HepG2 (cell line): ENCODE results near the gene GJC1. TPM values are rescaled to one million over a fixed set of nuclear protein-coding genes. Genes with fewer than 3 reads are reported as not detected.

Experiments used
- ATAC-seq: fragments of 200-7000 bp; cut with Tn5 transposase; 3 replicates; pipeline ENCODE4 v1.9.1; 2020; ENCODE audit warnings: mild to moderate bottlenecking, moderate library complexity
- BruUV-seq: library from RNA; stranded (reverse); fragments of 400-500 nt; replicated peaks from 2 replicates; lab custom pipeline; 2021; lab: Mats Ljungman, UMichigan
- CTCF ChIA-PET: fragments of 300-600 bp; formaldehyde crosslinking; extraction: SDS; loops from one replicate; lab custom pipeline; 2021; ENCODE audit warnings: low total read pairs, inconsistent platforms, low intra/inter-chr PET ratio; lab: Yijun Ruan, JAX
- POLR2A ChIA-PET: fragments of 350-600 bp; sonication (Branson Sonifier 250); formaldehyde crosslinking; loops from one replicate; lab custom pipeline; 2020; ENCODE audit warnings: antibody characterized with exemption, inconsistent platforms; lab: Yijun Ruan, JAX
- DNase-seq: peaks from one replicate; pipeline ENCODE4 v3.0.0-alpha.2; 2015; ENCODE audit warnings: low spot score
- FAIRE-seq: peaks from 3 replicates; lab custom pipeline; 2011; peaks lifted over from hg19 to GRCh38; lab: Jason Lieb, UNC
- H2AFZ ChIP-seq: one replicate; pipeline ENCODE4 v1.6.1; 2011; ENCODE audit warnings: low read length, inconsistent platforms
- H3K27ac ChIP-seq: fragments of 300-600 bp; 3 replicates; pipeline ENCODE4 v1.8.0; 2011; ENCODE audit warnings: mixed run types, mild to moderate bottlenecking, mixed read lengths, low read length, inconsistent platforms; ENCODE audit not compliant: insufficient read depth; ENCODE audit errors: extremely low read length
- H3K27me3 ChIP-seq, 2 experiments: fragments of 200-600 bp in 1 of 2; 2 replicates in 1 of 2; 3 replicates in 1 of 2; pipeline versions ENCODE4 v1.6.0 to v1.8.0; 2011; ENCODE audit warnings: low read length in 2 of 2, mild to moderate bottlenecking in 2 of 2, moderate library complexity in 2 of 2, inconsistent platforms in 1 of 2; ENCODE audit not compliant: insufficient read depth in 2 of 2, control insufficient read depth in 1 of 2
- H3K36me3 ChIP-seq, 2 experiments: fragments of 200-600 bp in 1 of 2; replicated peaks in 1 of 2; 2 replicates in 1 of 2; 3 replicates in 1 of 2; pipeline versions ENCODE4 v1.5.1 to v1.8.0; 2011; ENCODE audit warnings: low read length in 2 of 2, inconsistent platforms in 1 of 2; ENCODE audit not compliant: insufficient read depth in 2 of 2, control insufficient read depth in 1 of 2
- H3K4me1 ChIP-seq: 2 replicates; pipeline ENCODE4 v1.5.1; 2012; ENCODE audit warnings: low read length, inconsistent platforms; ENCODE audit not compliant: insufficient read depth
- H3K4me2 ChIP-seq: 2 replicates; pipeline ENCODE4 v1.6.0; 2011; ENCODE audit warnings: low read depth, low read length, inconsistent platforms
- H3K4me3 ChIP-seq, 3 experiments: fragments of 200-600 bp in 1 of 3; sonication (generic), shearing (Covaris generic) in 1 of 3; replicated peaks in 1 of 3; 2 replicates each; pipeline ENCODE4 v1.5.1; 2011 to 2016; ENCODE audit warnings: low read length in 3 of 3, inconsistent platforms in 2 of 3, low read depth in 2 of 3, mild to moderate bottlenecking in 2 of 3, control low read depth in 1 of 3, mixed read lengths in 1 of 3; ENCODE audit not compliant: insufficient read depth in 1 of 3
- H3K79me2 ChIP-seq: one replicate; pipeline ENCODE4 v1.6.1; 2011; ENCODE audit warnings: low read length, inconsistent platforms; ENCODE audit not compliant: insufficient read depth
- H3K9ac ChIP-seq: 2 replicates; pipeline ENCODE4 v1.6.0; 2011; ENCODE audit warnings: mild to moderate bottlenecking, low read depth, low read length, inconsistent platforms; ENCODE audit not compliant: insufficient read depth
- H3K9me3 ChIP-seq: 2 replicates; pipeline ENCODE4 v1.5.1; 2012; ENCODE audit warnings: mild to moderate bottlenecking, low read length
- H4K20me1 ChIP-seq: 2 replicates; pipeline ENCODE4 v1.6.0; 2011; ENCODE audit warnings: inconsistent platforms, mild to moderate bottlenecking, low read length, moderate library complexity; ENCODE audit not compliant: insufficient read depth
- GPN1 ChIP-seq: sonication (generic); formaldehyde crosslinking; IDR thresholded peaks from 2 replicates; pipeline ENCODE4 v1.5.1; 2020; ENCODE audit warnings: missing genetic modification reagents, borderline replicate concordance
- HNRNPLL ChIP-seq: fragments of 200-400 bp; formaldehyde crosslinking; IDR thresholded peaks from 2 replicates; pipeline ENCODE4 v1.6.1; 2017; ENCODE audit warnings: mild to moderate bottlenecking, low read depth, low read length; ENCODE audit not compliant: poor library complexity, severe bottlenecking
- MEIS2 ChIP-seq: sonication (generic); formaldehyde crosslinking; IDR thresholded peaks from 2 replicates; pipeline ENCODE4 v1.9.0; 2021; ENCODE audit warnings: mild to moderate bottlenecking, missing genetic modification reagents
- PAX8 ChIP-seq: sonication (generic); formaldehyde crosslinking; IDR thresholded peaks from 2 replicates; pipeline ENCODE4 v1.8.0; 2022; ENCODE audit warnings: mild to moderate bottlenecking, missing genetic modification reagents, borderline replicate concordance
- PCBP1 ChIP-seq: fragments of 200-400 bp; formaldehyde crosslinking; IDR thresholded peaks from 2 replicates; pipeline ENCODE4 v1.6.1; 2017; ENCODE audit warnings: mild to moderate bottlenecking, low read depth, low read length, borderline replicate concordance
- RXRA ChIP-seq: sonication (generic); formaldehyde crosslinking; IDR thresholded peaks from 2 replicates; pipeline ENCODE4 v1.5.1; 2020; ENCODE audit warnings: missing genetic modification reagents
- SALL1 ChIP-seq: sonication (generic); formaldehyde crosslinking; IDR thresholded peaks from 2 replicates; pipeline ENCODE4 v1.8.0; 2022; ENCODE audit warnings: mild to moderate bottlenecking, missing genetic modification reagents
- ZFP90 ChIP-seq: sonication (generic); formaldehyde crosslinking; IDR thresholded peaks from 2 replicates; pipeline ENCODE4 v1.8.0; 2022; ENCODE audit warnings: missing genetic modification reagents, mild to moderate bottlenecking, inconsistent platforms, borderline replicate concordance
- ZNF777 ChIP-seq: sonication (generic); formaldehyde crosslinking; IDR thresholded peaks from 2 replicates; pipeline ENCODE4 v1.4.0; 2020; ENCODE audit warnings: missing genetic modification reagents
- ZSCAN30 ChIP-seq: sonication (generic); formaldehyde crosslinking; IDR thresholded peaks from 2 replicates; pipeline ENCODE4 v1.5.0; 2020; ENCODE audit warnings: mild to moderate bottlenecking, missing genetic modification reagents
- ZUFSP ChIP-seq: sonication (generic); formaldehyde crosslinking; IDR thresholded peaks from 2 replicates; pipeline ENCODE4 v1.9.0; 2021; ENCODE audit warnings: missing genetic modification reagents, mild to moderate bottlenecking, borderline replicate concordance
- WGBS: methylation state at CpG from one replicate; pipeline ENCODE4 v1.1.6; 2017; ENCODE audit warnings: low lambda C conversion rate; 5-methylcytosine and 5-hydroxymethylcytosine counted together
- in situ Hi-C: cut with HindIII; loops from 2 replicates; pipeline ENCODE4 v1.10.0; 2017; ENCODE audit warnings: low pct_unique_long_range_greater_than_20kb; ENCODE audit not compliant: extremely low pct_ligation_motif_present
- intact Hi-C: fragments of 100-400 bp; cut with micrococcal nuclease; formaldehyde crosslinking; loops from one replicate; pipeline ENCODE4 v1.10.0; 2022; ENCODE audit not compliant: unreplicated experiment
- polyA plus RNA-seq, 8 experiments: library from polyadenylated mRNA; depleted of rRNA in 3 of 8; stranded (reverse) in 7 of 8; unstranded in 1 of 8; fragments of >200 nt; fragmentation: Illumina TruSeq in 4 of 8; extraction: Trizol in 4 of 8; gene quantifications; 2 replicates each; pipeline versions ENCODE4 v1.2.1 to v1.2.3, GENCODE V29; 2011 to 2016; ENCODE audit warnings: low read depth in 4 of 8, missing spikeins in 1 of 8, mixed read lengths in 1 of 8; ENCODE audit not compliant: insufficient read depth in 1 of 8
- total RNA-seq, 5 experiments: library from RNA; depleted of rRNA; stranded (reverse); fragments of >200 nt; fragmentation: Illumina TruSeq; extraction: Trizol; gene quantifications; 2 replicates each; pipeline ENCODE4 v1.2.3, GENCODE V29; 2016; ENCODE audit warnings: low read depth in 1 of 5
- TF ChIP-seq, protein P1 (sequence below): sonication (generic); formaldehyde crosslinking; IDR thresholded peaks from 2 replicates; pipeline ENCODE4 v1.5.1; 2020; ENCODE audit warnings: mild to moderate bottlenecking, missing genetic modification reagents, moderate library complexity

Gene GJC1
- total and polyA plus RNA-seq, 2 of the 13 experiments (the other 11 are each of a cell fraction or from before 2014, with no cell fraction given), result 1.7 TPM

DNA sequence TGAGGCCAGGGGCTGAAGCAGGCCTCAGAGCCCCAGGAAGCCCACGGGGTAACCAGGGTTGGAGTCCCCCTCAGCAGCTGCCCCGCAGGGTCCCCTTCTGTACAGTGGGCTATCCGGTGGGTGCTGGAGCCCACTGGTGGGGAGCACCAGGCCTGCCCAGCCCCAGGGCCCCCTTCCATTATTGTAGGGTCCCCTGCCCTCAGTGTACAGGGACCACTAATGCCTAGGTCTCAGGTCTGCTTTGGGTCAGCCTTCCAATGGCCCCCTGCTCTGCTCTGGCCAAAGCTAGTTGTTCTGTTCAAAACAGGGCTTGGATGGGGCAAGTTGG, 70.2 kb downstream of the GJC1 start (continued):
- no peak for TF ChIP-seq PAX8

DNA sequence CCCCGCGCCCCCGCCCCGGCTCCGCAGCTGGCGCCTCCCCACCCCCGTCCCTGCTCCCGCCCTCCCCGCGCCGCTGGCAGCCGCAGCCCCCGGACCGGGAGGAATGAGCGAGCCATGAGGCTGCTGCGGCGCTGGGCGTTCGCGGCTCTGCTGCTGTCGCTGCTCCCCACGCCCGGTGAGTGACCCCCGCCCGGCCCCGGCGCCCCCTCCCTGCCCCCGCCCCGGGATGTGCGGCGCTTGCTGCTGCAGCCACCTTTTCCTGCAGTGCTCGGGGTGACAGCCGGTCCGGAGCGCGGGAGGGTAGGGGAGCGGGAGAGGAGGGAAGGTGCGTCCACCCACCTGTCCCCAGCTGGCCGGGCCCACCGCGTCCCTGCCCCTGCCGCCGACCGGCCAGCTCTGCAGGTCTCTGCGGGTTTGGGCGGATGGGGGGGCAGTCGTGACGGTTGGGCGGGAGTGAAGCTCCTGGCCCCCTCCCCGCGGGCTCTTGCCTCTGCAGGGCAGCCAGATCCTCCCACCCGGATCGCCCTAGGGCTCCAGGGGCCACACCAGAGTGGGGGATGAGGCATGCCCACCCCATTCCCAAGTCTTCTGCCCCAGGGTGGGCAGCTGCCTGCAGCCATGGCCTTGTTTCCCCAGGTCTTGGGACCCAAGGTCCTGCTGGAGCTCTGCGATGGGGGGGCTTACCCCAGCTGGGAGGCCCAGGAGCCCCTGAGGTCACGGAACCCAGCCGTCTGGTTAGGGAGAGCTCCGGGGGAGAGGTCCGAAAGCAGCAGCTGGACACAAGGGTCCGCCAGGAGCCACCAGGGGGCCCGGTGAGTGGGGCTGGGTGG, 70.8 kb downstream of the GJC1 start:
- ChIA-PET CTCF (no interaction called here), POLR2A (no interaction called here)
- Histone ChIP-seq H3K27me3 (peaks cover 21 to 51% of the 10 kb centered on the region in 2 experiments), H3K9me3 (no peaks in the 10 kb centered on the region), H3K4me2 (peak overlapping the region; percentile 80), H3K9ac (no peak overlapping the region), H3K4me3 (peak overlapping the region; percentile 37 to 74 (median 59)), H4K20me1 (no peaks in the 10 kb centered on the region), H2AFZ (no peak overlapping the region), H3K36me3 (no peaks in the 10 kb centered on the region), H3K27ac (no peak overlapping the region), H3K79me2 (no peaks in the 10 kb centered on the region), H3K4me1 (peaks cover 18% of the 10 kb centered on the region)
- ATAC-seq (peak; percentile 58), DNase-seq (no peak), FAIRE-seq (no peak)
- no TSS peak for BruUV-seq
- in situ Hi-C loops (no loop called here), intact Hi-C loops (no loop called here)
- 10% methylated on average over 19 of the region's 60 CpGs for WGBS
- TF ChIP-seq SALL1 (CRISPR knock-in tag), result peak; percentile 11; the same call in 1 of the 2 replicates
- TF ChIP-seq HNRNPLL, result peak; percentile 31
- 0 out of 2 replicates have a peak, but pooled peaks have one; percentile 52 for TF ChIP-seq MEIS2 (CRISPR knock-in tag)
- no peak for TF ChIP-seq ZUFSP
- peak; percentile 48; the same call in 1 of the 2 replicates for TF ChIP-seq ZFP90 (CRISPR knock-in tag)
- TF ChIP-seq GPN1 (CRISPR knock-in tag), result no peak
- 0 out of 2 replicates have a peak, but pooled peaks have one; percentile 75 for TF ChIP-seq PCBP1
- TF ChIP-seq ZSCAN30 (CRISPR knock-in tag), result no peak
- TF ChIP-seq ZNF777 (CRISPR knock-in tag), result peak; percentile 79
- TF ChIP-seq, protein P1, sequence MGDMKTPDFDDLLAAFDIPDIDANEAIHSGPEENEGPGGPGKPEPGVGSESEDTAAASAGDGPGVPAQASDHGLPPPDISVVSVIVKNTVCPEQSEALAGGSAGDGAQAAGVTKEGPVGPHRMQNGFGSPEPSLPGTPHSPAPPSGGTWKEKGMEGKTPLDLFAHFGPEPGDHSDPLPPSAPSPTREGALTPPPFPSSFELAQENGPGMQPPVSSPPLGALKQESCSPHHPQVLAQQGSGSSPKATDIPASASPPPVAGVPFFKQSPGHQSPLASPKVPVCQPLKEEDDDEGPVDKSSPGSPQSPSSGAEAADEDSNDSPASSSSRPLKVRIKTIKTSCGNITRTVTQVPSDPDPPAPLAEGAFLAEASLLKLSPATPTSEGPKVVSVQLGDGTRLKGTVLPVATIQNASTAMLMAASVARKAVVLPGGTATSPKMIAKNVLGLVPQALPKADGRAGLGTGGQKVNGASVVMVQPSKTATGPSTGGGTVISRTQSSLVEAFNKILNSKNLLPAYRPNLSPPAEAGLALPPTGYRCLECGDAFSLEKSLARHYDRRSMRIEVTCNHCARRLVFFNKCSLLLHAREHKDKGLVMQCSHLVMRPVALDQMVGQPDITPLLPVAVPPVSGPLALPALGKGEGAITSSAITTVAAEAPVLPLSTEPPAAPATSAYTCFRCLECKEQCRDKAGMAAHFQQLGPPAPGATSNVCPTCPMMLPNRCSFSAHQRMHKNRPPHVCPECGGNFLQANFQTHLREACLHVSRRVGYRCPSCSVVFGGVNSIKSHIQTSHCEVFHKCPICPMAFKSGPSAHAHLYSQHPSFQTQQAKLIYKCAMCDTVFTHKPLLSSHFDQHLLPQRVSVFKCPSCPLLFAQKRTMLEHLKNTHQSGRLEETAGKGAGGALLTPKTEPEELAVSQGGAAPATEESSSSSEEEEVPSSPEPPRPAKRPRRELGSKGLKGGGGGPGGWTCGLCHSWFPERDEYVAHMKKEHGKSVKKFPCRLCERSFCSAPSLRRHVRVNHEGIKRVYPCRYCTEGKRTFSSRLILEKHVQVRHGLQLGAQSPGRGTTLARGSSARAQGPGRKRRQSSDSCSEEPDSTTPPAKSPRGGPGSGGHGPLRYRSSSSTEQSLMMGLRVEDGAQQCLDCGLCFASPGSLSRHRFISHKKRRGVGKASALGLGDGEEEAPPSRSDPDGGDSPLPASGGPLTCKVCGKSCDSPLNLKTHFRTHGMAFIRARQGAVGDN, result peak; percentile 28; the same call in 1 of the 2 replicates
- peak; percentile 65; the same call in 1 of the 2 replicates for TF ChIP-seq RXRA (CRISPR knock-in tag)
